Smooth muscle cell (in vitro differentiated cells): ENCODE results near the gene NPTN. TPM values are rescaled to one million over a fixed set of nuclear protein-coding genes. Genes with fewer than 3 reads are reported as not detected.

Experiments used
- DNase-seq: peaks from one replicate; lab custom pipeline; 2025; ENCODE audit not compliant: unreplicated experiment; lab: John Stamatoyannopoulos, UW
- H2AFZ ChIP-seq: fragments of 200-600 bp; sonication (generic); 2 replicates; pipeline ENCODE4 v1.6.0; 2016; ENCODE audit warnings: antibody characterized with exemption, low read depth, mild to moderate bottlenecking
- H3F3A ChIP-seq: fragments of 200-600 bp; sonication (generic); 2 replicates; pipeline ENCODE4 v1.6.0; 2017; ENCODE audit warnings: antibody characterized with exemption, low read depth
- H3K27ac ChIP-seq: fragments of 200-600 bp; sonication (generic); 2 replicates; pipeline ENCODE4 v1.5.1; 2016; ENCODE audit warnings: low read depth, mild to moderate bottlenecking
- H3K27me3 ChIP-seq: fragments of 200-600 bp; sonication (generic); 2 replicates; pipeline ENCODE4 v1.6.1; 2016; ENCODE audit warnings: low read depth, mild to moderate bottlenecking
- H3K36me3 ChIP-seq: fragments of 200-600 bp; sonication (generic); 2 replicates; pipeline ENCODE4 v1.5.1; 2016; ENCODE audit warnings: low read depth
- H3K4me1 ChIP-seq: fragments of 200-600 bp; sonication (generic); 2 replicates; pipeline ENCODE4 v1.5.1; 2016; ENCODE audit warnings: low read depth
- H3K4me2 ChIP-seq: fragments of 200-600 bp; sonication (generic); 2 replicates; pipeline ENCODE4 v1.6.0; 2016; ENCODE audit warnings: mild to moderate bottlenecking
- H3K4me3 ChIP-seq: fragments of 200-600 bp; sonication (generic); 2 replicates; pipeline ENCODE4 v1.5.1; 2016; ENCODE audit warnings: mild to moderate bottlenecking
- H3K79me2 ChIP-seq: fragments of 200-600 bp; sonication (generic); 2 replicates; pipeline ENCODE4 v1.6.0; 2016; ENCODE audit warnings: low read depth, mild to moderate bottlenecking
- H3K9ac ChIP-seq: fragments of 200-600 bp; sonication (generic); 2 replicates; pipeline ENCODE4 v1.6.0; 2016; ENCODE audit warnings: low read depth
- H3K9me3 ChIP-seq: fragments of 200-600 bp; sonication (generic); replicated peaks from 2 replicates; pipeline ENCODE4 v1.5.1; 2016; ENCODE audit warnings: low read depth
- H4K20me1 ChIP-seq: fragments of 200-600 bp; sonication (generic); 2 replicates; pipeline ENCODE4 v1.6.0; 2016; ENCODE audit warnings: low read depth
- WGBS: methylation state at CpG from one replicate; pipeline ENCODE4 v1.1.7; 2016; ENCODE audit warnings: low lambda C conversion rate; 5-methylcytosine and 5-hydroxymethylcytosine counted together
- polyA plus RNA-seq: library from polyadenylated mRNA; unstranded; fragments of >200 nt; fragmentation: Nextera tagmentation; extraction: Ambion mirVana; gene quantifications from 2 replicates; pipeline ENCODE4 v1.2.1, GENCODE V29; 2016
- total RNA-seq: library from RNA; depleted of rRNA; stranded (reverse); fragments of >200 nt; gene quantifications from 2 replicates; pipeline ENCODE4 v1.2.3, GENCODE V29; 2014
- TF ChIP-seq, protein P1 (sequence below): fragments of 200-600 bp; sonication (generic); IDR thresholded peaks from 2 replicates; pipeline ENCODE4 v1.5.1; 2017; ENCODE audit warnings: borderline replicate concordance, mild to moderate bottlenecking, antibody characterized with exemption; ENCODE audit not compliant: insufficient read depth, poor library complexity, severe bottlenecking

The NPTN gene
- total and polyA plus RNA-seq, 2 experiments from 2014 or later = 153 to 215 TPM

DNA sequence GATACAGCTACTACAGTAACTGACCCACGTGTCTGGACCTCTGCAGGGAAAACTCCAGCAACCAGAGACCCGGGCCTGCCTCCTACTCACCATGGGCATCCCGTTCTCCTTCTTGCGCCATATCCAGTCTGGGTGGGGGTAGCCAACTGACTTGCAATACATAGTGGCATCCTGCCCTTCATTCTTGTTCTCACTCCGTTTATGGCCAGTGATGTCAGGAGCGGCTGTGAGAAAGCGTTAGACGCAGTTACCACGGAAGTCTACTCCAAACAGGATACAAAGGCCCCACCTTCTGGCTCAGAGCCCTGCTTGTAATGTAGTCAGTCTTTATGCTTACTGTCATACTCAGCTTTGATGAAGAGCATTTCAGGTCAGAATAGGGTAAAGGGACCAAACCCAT lies 59.6 kb downstream of the NPTN start:
- Histone ChIP-seq H3K4me3 (no peak overlapping the region), H3K27me3 (no peaks in the 10 kb centered on the region), H2AFZ (no peak overlapping the region), H3K4me1 (no peaks in the 10 kb centered on the region), H3K27ac (no peak overlapping the region), H3K9ac (no peak overlapping the region), H3K9me3 (no peaks in the 10 kb centered on the region), H3K4me2 (no peak overlapping the region), H3K79me2 (peaks cover 9% of the 10 kb centered on the region), H3F3A (no peaks in the 10 kb centered on the region), H4K20me1 (peaks cover 95% of the 10 kb centered on the region), H3K36me3 (peaks cover 15% of the 10 kb centered on the region)
- 89% methylated on average over 9 of the region's 9 CpGs for WGBS
- TF ChIP-seq, protein P1, sequence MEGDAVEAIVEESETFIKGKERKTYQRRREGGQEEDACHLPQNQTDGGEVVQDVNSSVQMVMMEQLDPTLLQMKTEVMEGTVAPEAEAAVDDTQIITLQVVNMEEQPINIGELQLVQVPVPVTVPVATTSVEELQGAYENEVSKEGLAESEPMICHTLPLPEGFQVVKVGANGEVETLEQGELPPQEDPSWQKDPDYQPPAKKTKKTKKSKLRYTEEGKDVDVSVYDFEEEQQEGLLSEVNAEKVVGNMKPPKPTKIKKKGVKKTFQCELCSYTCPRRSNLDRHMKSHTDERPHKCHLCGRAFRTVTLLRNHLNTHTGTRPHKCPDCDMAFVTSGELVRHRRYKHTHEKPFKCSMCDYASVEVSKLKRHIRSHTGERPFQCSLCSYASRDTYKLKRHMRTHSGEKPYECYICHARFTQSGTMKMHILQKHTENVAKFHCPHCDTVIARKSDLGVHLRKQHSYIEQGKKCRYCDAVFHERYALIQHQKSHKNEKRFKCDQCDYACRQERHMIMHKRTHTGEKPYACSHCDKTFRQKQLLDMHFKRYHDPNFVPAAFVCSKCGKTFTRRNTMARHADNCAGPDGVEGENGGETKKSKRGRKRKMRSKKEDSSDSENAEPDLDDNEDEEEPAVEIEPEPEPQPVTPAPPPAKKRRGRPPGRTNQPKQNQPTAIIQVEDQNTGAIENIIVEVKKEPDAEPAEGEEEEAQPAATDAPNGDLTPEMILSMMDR = no peak
- DNase-seq = no peak

DNA sequence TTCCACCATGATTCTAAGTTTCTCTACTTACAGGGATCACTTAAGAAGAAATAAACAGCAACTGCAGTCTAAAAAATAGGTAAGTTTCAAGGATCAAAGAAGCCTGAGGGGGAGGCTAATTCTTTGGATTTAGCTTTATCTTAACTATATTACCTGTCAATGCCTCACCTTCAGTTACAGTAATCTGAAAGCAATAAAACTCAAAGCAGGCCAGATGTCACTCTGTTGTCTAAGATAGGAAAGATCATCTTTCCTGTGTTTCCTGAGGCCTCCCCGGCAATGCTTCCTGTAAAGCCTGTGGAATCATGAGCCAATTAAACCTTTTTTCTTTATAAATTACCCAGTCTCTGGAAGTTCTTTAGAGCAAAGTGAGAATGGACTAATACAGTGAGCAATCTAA lies 60.2 kb downstream of the NPTN start:
- no peak for DNase-seq
- Histone ChIP-seq H3K9ac (no peak overlapping the region), H3K36me3 (peaks cover 19% of the 10 kb centered on the region), H3K27ac (no peak overlapping the region), H3F3A (no peaks in the 10 kb centered on the region), H3K9me3 (no peaks in the 10 kb centered on the region), H3K79me2 (peaks cover 9% of the 10 kb centered on the region), H3K4me2 (no peak overlapping the region), H2AFZ (no peak overlapping the region), H3K4me3 (no peak overlapping the region), H3K4me1 (no peaks in the 10 kb centered on the region), H3K27me3 (no peaks in the 10 kb centered on the region), H4K20me1 (peaks cover 94% of the 10 kb centered on the region)
- TF ChIP-seq, protein P1 = no peak
- 81% methylated on average over 1 of the region's 1 CpG for WGBS

DNA sequence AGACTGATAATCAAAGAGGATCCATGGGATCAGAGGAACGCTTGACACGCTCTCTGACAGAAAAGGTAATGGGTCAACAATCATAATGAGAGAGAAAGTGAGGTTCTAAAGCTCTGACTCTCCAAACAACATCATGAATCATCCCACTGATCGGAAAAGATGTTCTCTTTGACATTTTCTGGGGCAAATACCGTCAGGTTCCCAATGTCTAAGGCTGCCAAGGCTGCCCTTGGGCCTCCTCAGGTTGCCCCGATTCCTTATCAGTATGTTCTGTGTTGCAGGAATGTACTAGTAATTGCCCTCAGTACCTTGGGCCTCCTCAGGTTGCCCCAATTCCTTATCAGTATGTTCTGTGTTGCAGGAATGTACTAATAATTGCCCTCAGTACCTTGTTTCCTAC lies 60.9 kb downstream of the NPTN start:
- WGBS = 85% methylated on average over 5 of the region's 5 CpGs
- no peaks in the 10 kb centered on the region for H3F3A ChIP-seq
- peaks cover 22% of the 10 kb centered on the region for H3K36me3 ChIP-seq
- H4K20me1 ChIP-seq = peaks cover 95% of the 10 kb centered on the region
- H3K27ac ChIP-seq = no peak overlapping the region
- no peaks in the 10 kb centered on the region for H3K4me1 ChIP-seq
- DNase-seq = no peak
- H3K4me2 ChIP-seq = no peak overlapping the region
- no peak overlapping the region for H2AFZ ChIP-seq
- TF ChIP-seq, protein P1 = no peak
- H3K9ac ChIP-seq = no peak overlapping the region
- peaks cover 9% of the 10 kb centered on the region for H3K79me2 ChIP-seq
- H3K9me3 ChIP-seq = no peaks in the 10 kb centered on the region
- no peaks in the 10 kb centered on the region for H3K27me3 ChIP-seq
- no peak overlapping the region for H3K4me3 ChIP-seq

DNA sequence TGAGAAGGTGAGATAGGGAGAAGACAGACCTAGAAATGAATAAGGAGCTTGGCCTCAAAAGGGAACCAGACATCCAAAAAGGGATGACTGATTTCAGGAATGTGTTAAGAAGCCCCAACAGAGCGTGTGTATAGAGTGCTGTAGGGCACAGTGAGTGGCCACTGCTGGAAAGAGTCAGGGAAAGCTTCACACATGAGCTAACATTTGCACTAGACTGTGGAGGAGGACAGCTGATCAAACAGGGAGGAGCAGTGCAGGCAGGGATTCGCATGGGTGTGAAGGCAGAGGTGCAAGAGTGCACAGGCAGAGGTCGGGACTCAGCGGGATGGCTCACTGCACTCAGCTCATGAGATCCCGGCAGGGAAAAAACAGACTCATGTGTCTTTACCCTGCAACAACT lies 61.8 kb downstream of the NPTN start:
- Histone ChIP-seq H4K20me1 (peaks cover 96% of the 10 kb centered on the region), H2AFZ (no peak overlapping the region), H3K27me3 (no peaks in the 10 kb centered on the region), H3K9ac (no peak overlapping the region), H3K79me2 (peaks cover 9% of the 10 kb centered on the region), H3K4me1 (no peaks in the 10 kb centered on the region), H3K9me3 (no peaks in the 10 kb centered on the region), H3K4me2 (no peak overlapping the region), H3K36me3 (peaks cover 22% of the 10 kb centered on the region), H3K27ac (no peak overlapping the region), H3F3A (no peaks in the 10 kb centered on the region), H3K4me3 (no peak overlapping the region)
- WGBS = 98% methylated on average over 5 of the region's 5 CpGs
- TF ChIP-seq, protein P1 = no peak
- no peak for DNase-seq
